Parathyroid adenoma (tissue), 2 donors: ENCODE results near the gene SNX8.

Experiments
- H2AFZ ChIP-seq: fragments of 300-600 bp; sonication (generic); one replicate; pipeline ENCODE4 v1.7.0; 2017; ENCODE audit warnings: antibody characterized with exemption, mild to moderate bottlenecking
- H3K27ac ChIP-seq: fragments of 300-600 bp; sonication (generic); one replicate; pipeline ENCODE4 v1.7.0; 2017
- H3K27me3 ChIP-seq: fragments of 300-600 bp; sonication (generic); one replicate; pipeline ENCODE4 v1.7.0; 2017; ENCODE audit warnings: low read length; ENCODE audit not compliant: control insufficient read depth, insufficient read depth
- H3K36me3 ChIP-seq: fragments of 300-600 bp; sonication (generic); one replicate; pipeline ENCODE4 v1.7.0; 2017; ENCODE audit warnings: low read length; ENCODE audit not compliant: control insufficient read depth, insufficient read depth
- H3K4me1 ChIP-seq: fragments of 300-600 bp; sonication (generic); one replicate; pipeline ENCODE4 v1.7.0; 2017; ENCODE audit warnings: control low read depth
- H3K4me2 ChIP-seq: fragments of 300-600 bp; sonication (generic); one replicate; pipeline ENCODE4 v1.7.0; 2017; ENCODE audit warnings: low read length
- H3K4me3 ChIP-seq: fragments of 300-600 bp; sonication (generic); one replicate; pipeline ENCODE4 v1.7.0; 2017; ENCODE audit warnings: low read depth, low read length
- H3K79me2 ChIP-seq: fragments of 300-600 bp; sonication (generic); one replicate; pipeline ENCODE4 v1.7.0; 2017; ENCODE audit warnings: control low read depth
- H3K9ac ChIP-seq: fragments of 300-600 bp; sonication (generic); one replicate; pipeline ENCODE4 v1.7.0; 2017; ENCODE audit warnings: mild to moderate bottlenecking
- H3K9me3 ChIP-seq: fragments of 300-600 bp; sonication (generic); one replicate; pipeline ENCODE4 v1.7.0; 2017; ENCODE audit warnings: low read length; ENCODE audit not compliant: control insufficient read depth
- TF ChIP-seq, protein P1 (sequence below): fragments of 300-600 bp; sonication (generic); IDR thresholded peaks from one replicate; pipeline ENCODE4 v1.7.0; 2017; ENCODE audit warnings: antibody characterized with exemption, mild to moderate bottlenecking
- donor health status: primary hyperparathyroidism.

SNX8 gene

GRCh38 chr7:2225830-2226229, 88.4 kb downstream of the SNX8 start:
- H3K4me1 ChIP-seq: no peaks in the 10 kb centered on the region

DNA sequence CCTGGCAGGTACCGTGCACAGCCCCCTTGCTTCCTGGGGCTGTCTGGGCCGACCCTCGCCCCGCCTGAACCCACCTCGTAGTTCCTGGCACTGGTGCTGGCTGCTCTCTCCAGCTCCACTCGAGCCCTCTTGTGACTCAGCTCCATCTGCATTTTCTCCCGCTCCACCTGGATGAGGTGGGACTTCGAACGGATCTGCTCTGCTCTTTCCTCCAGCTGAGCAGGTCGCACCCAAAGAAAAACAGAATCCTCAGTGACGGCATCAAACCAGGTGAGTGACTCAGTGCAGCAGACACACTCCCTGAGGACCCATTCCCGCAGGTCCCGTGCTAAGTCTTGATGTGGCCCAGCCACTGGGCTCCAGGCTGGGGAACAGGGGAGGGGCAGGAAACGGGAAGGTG, 88.9 kb downstream of the SNX8 start:
- H3K79me2 ChIP-seq: peaks cover 15% of the 10 kb centered on the region
- no peaks in the 10 kb centered on the region for H3K27me3 ChIP-seq
- no peaks in the 10 kb centered on the region for H3K4me1 ChIP-seq
- TF ChIP-seq, protein P1, sequence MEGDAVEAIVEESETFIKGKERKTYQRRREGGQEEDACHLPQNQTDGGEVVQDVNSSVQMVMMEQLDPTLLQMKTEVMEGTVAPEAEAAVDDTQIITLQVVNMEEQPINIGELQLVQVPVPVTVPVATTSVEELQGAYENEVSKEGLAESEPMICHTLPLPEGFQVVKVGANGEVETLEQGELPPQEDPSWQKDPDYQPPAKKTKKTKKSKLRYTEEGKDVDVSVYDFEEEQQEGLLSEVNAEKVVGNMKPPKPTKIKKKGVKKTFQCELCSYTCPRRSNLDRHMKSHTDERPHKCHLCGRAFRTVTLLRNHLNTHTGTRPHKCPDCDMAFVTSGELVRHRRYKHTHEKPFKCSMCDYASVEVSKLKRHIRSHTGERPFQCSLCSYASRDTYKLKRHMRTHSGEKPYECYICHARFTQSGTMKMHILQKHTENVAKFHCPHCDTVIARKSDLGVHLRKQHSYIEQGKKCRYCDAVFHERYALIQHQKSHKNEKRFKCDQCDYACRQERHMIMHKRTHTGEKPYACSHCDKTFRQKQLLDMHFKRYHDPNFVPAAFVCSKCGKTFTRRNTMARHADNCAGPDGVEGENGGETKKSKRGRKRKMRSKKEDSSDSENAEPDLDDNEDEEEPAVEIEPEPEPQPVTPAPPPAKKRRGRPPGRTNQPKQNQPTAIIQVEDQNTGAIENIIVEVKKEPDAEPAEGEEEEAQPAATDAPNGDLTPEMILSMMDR: no peak
- no peak overlapping the region for H3K9ac ChIP-seq
- no peak overlapping the region for H3K27ac ChIP-seq
- H3K9me3 ChIP-seq: no peaks in the 10 kb centered on the region
- no peaks in the 10 kb centered on the region for H3K36me3 ChIP-seq
- no peak overlapping the region for H2AFZ ChIP-seq
- no peak overlapping the region for H3K4me3 ChIP-seq
- no peak overlapping the region for H3K4me2 ChIP-seq

More at GRCh38 chr7:2225830-2226229, 88.4 kb downstream of the SNX8 start:
- no peaks in the 10 kb centered on the region for H3K36me3 ChIP-seq
- TF ChIP-seq, protein P1: no peak
- peaks cover 20% of the 10 kb centered on the region for H3K79me2 ChIP-seq
- H3K27ac ChIP-seq: no peak overlapping the region
- no peak overlapping the region for H3K4me3 ChIP-seq
- no peak overlapping the region for H2AFZ ChIP-seq
- H3K9me3 ChIP-seq: no peaks in the 10 kb centered on the region
- no peaks in the 10 kb centered on the region for H3K27me3 ChIP-seq
- H3K4me2 ChIP-seq: no peak overlapping the region
- no peak overlapping the region for H3K9ac ChIP-seq

- Histone ChIP-seq H2AFZ (no peak overlapping the region), H3K27ac (no peak overlapping the region), H3K36me3 (no peaks in the 10 kb centered on the region), H3K79me2 (peaks cover 13% of the 10 kb centered on the region), H3K4me2 (no peak overlapping the region), H3K27me3 (no peaks in the 10 kb centered on the region), H3K9me3 (no peaks in the 10 kb centered on the region), H3K4me3 (no peak overlapping the region), H3K9ac (no peak overlapping the region), H3K4me1 (no peaks in the 10 kb centered on the region)
- TF ChIP-seq, protein P1: no peak
Measured at GRCh38 chr7:2224934-2225333, 89.3 kb downstream of the SNX8 start.

DNA sequence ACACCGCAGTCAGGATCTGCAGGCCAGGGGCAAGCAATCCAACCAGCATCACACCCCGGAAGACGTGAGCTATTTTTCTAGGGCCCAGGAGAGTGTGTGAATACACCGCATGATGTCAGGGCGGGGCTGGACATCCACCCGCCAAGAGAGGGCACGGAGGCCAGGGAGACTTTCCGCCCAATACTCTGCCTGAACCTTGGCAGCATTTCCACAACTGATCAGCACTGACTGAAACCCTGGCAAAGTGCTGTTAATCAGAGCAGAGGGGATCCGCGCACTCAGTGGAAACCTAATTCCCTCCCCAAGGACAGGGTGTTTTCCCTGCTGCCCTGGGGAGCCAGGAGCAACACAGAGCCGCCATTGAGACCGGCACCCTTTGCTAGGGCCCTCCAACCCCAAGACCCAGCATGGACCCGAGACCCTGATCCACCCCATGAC, 89.7 kb downstream of the SNX8 start:
- no peaks in the 10 kb centered on the region for H3K27me3 ChIP-seq
- no peak overlapping the region for H3K27ac ChIP-seq
- no peak overlapping the region for H2AFZ ChIP-seq
- no peaks in the 10 kb centered on the region for H3K9me3 ChIP-seq
- TF ChIP-seq, protein P1: no peak
- H3K9ac ChIP-seq: no peak overlapping the region
- H3K79me2 ChIP-seq: peaks cover 10% of the 10 kb centered on the region
- no peak overlapping the region for H3K4me3 ChIP-seq
- no peak overlapping the region for H3K4me2 ChIP-seq
- H3K36me3 ChIP-seq: no peaks in the 10 kb centered on the region
- no peaks in the 10 kb centered on the region for H3K4me1 ChIP-seq

DNA sequence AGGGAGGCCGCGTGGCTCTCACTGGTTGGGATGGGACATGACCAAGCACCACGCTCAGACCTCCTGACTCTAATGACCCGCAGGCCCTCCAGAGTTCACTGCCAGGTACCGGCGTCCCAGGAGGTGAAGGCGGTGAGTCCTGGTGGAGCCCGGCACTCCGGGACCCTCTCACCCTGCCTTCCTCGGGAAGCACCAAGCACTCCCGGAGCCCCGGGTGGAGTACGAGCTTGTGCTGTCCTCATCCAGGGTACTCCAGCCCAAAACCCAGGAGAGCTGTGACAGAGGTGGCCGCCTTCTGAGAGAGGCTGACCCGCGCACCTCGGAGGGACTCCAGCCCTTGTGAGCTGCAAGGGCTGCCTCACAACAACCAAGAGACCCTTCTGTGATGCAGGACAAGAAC, 90.9 kb downstream of the SNX8 start:
- Histone ChIP-seq H3K9me3 (no peaks in the 10 kb centered on the region), H3K4me2 (no peak overlapping the region), H3K27ac (no peak overlapping the region), H3K9ac (no peak overlapping the region), H3K27me3 (no peaks in the 10 kb centered on the region), H3K4me3 (no peak overlapping the region), H3K4me1 (no peaks in the 10 kb centered on the region), H3K79me2 (peaks cover 9% of the 10 kb centered on the region), H2AFZ (no peak overlapping the region), H3K36me3 (no peaks in the 10 kb centered on the region)
- TF ChIP-seq, protein P1: no peak
